ENCODE data around the gene TAX1BP1.

Gene TAX1BP1

GRCh38 chr7:27784399-27785053, 44.6 kb downstream of the TAX1BP1 start:
- peak; percentile 12 for DNase-seq (ENCODE audit: low spot score)
- peak; percentile 54 for TF ChIP-seq CTCF (IDR thresholded peaks at IDR 0.05; ENCODE audit: extremely low read depth, insufficient read depth, missing control alignments)
- in situ Hi-C loops (cut with MboI; ENCODE audit: low pct_unique_long_range_greater_than_20kb, low sequenced_read_pairs, unreplicated experiment): no loop called here

- DNase-seq (ENCODE audit: low spot score): no peak
- no peak for TF ChIP-seq CTCF (IDR thresholded peaks at IDR 0.05; ENCODE audit: extremely low read depth, insufficient read depth, missing control alignments)
- in situ Hi-C loops (cut with MboI; ENCODE audit: low pct_unique_long_range_greater_than_20kb, low sequenced_read_pairs, unreplicated experiment): no loop called here
These were observed 48.5 kb downstream of the TAX1BP1 start for GRCh38 chr7:27788437-27788836.

GRCh38 chr7:27793780-27794179, 53.8 kb downstream of the TAX1BP1 start:
- in situ Hi-C loops (cut with MboI; ENCODE audit: low pct_unique_long_range_greater_than_20kb, low sequenced_read_pairs, unreplicated experiment): no loop called here
- TF ChIP-seq CTCF (IDR thresholded peaks at IDR 0.05; ENCODE audit: extremely low read depth, insufficient read depth, missing control alignments): no peak
- DNase-seq (ENCODE audit: low spot score): no peak

- no peak for TF ChIP-seq CTCF (IDR thresholded peaks at IDR 0.05; ENCODE audit: extremely low read depth, insufficient read depth, missing control alignments)
- DNase-seq (ENCODE audit: low spot score): no peak
- in situ Hi-C loops (cut with MboI; ENCODE audit: low pct_unique_long_range_greater_than_20kb, low sequenced_read_pairs, unreplicated experiment): no loop called here
These were observed 56.0 kb downstream of the TAX1BP1 start for GRCh38 chr7:27795977-27796376.

GRCh38 chr7:27799212-27799611, 59.2 kb downstream of the TAX1BP1 start:
- no peak for DNase-seq (ENCODE audit: low spot score)
- TF ChIP-seq CTCF (IDR thresholded peaks at IDR 0.05; ENCODE audit: extremely low read depth, insufficient read depth, missing control alignments): no peak
- in situ Hi-C loops (cut with MboI; ENCODE audit: low pct_unique_long_range_greater_than_20kb, low sequenced_read_pairs, unreplicated experiment): no loop called here

GRCh38 chr7:27802999-27803398, 63.0 kb downstream of the TAX1BP1 start:
- DNase-seq (ENCODE audit: low spot score): no peak
- in situ Hi-C loops (cut with MboI; ENCODE audit: low pct_unique_long_range_greater_than_20kb, low sequenced_read_pairs, unreplicated experiment): no loop called here
- TF ChIP-seq CTCF (IDR thresholded peaks at IDR 0.05; ENCODE audit: extremely low read depth, insufficient read depth, missing control alignments): no peak
